SK-N-SH treated with all-trans-retinoic acid at 6 μM for 48 hours (cell line): ENCODE measurements around the gene VWDE.

ENCODE experiments used
- ATAC-seq: fragments of 200-7000 bp; cut with Tn5 transposase; 3 replicates; pipeline ENCODE4 v1.9.1; 2020; ENCODE audit warnings: mild to moderate bottlenecking, moderate library complexity
- ARNTL ChIP-seq: fragments of 450-650 bp; formaldehyde crosslinking; IDR thresholded peaks from 2 replicates; pipeline ENCODE4 v1.5.0; 2020; ENCODE audit warnings: low read depth, mild to moderate bottlenecking, moderate library complexity, borderline replicate concordance
- BACH2 ChIP-seq: fragments of 250-450 bp; sonication (Bioruptor Pico); IDR thresholded peaks from 2 replicates; pipeline ENCODE4 v1.9.0; 2021; ENCODE audit warnings: mild to moderate bottlenecking, borderline replicate concordance
- CREB5 ChIP-seq: fragments of 250-450 bp; sonication (Bioruptor Pico); IDR thresholded peaks from 2 replicates; pipeline ENCODE4 v1.5.1; 2020; ENCODE audit warnings: low read depth, mild to moderate bottlenecking, moderate library complexity
- CSDC2 ChIP-seq: fragments of 250-450 bp; sonication (Bioruptor Pico); IDR thresholded peaks from 2 replicates; pipeline ENCODE4 v1.5.0; 2020; ENCODE audit warnings: mild to moderate bottlenecking, moderate library complexity
- CSRNP3 ChIP-seq: fragments of 250-450 bp; sonication (Bioruptor Pico); IDR thresholded peaks from 2 replicates; pipeline ENCODE4 v1.5.1; 2021; ENCODE audit warnings: mild to moderate bottlenecking, moderate library complexity
- ESRRG ChIP-seq: fragments of 250-450 bp; sonication (Bioruptor Pico); IDR thresholded peaks from 2 replicates; pipeline ENCODE4 v1.6.1; 2021; ENCODE audit warnings: mild to moderate bottlenecking
- GLIS3 ChIP-seq: fragments of 250-450 bp; sonication (Bioruptor Pico); IDR thresholded peaks from 2 replicates; pipeline ENCODE4 v1.5.0; 2020; ENCODE audit warnings: mild to moderate bottlenecking, moderate library complexity
- ISL1 ChIP-seq: fragments of 250-450 bp; sonication (Bioruptor Pico); IDR thresholded peaks from 2 replicates; pipeline ENCODE4 v2.1.2; 2022; ENCODE audit warnings: mild to moderate bottlenecking, moderate library complexity
- OSR1 ChIP-seq: fragments of 250-450 bp; sonication (Bioruptor Pico); IDR thresholded peaks from 2 replicates; pipeline ENCODE4 v1.8.0; 2022; ENCODE audit warnings: moderate library complexity, mild to moderate bottlenecking, inconsistent platforms
- PATZ1 ChIP-seq: fragments of 250-450 bp; sonication (Bioruptor Pico); IDR thresholded peaks from 2 replicates; pipeline ENCODE4 v1.8.0; 2020; ENCODE audit warnings: mild to moderate bottlenecking, moderate library complexity, borderline replicate concordance
- POU6F1 ChIP-seq: fragments of 250-450 bp; sonication (Bioruptor Pico); IDR thresholded peaks from 2 replicates; pipeline ENCODE4 v1.8.0; 2021; ENCODE audit warnings: low read depth, mild to moderate bottlenecking, moderate library complexity, borderline replicate concordance
- PPARA ChIP-seq: fragments of 250-450 bp; sonication (Bioruptor Pico); IDR thresholded peaks from 2 replicates; pipeline ENCODE4 v1.5.0; 2020; ENCODE audit warnings: mild to moderate bottlenecking, borderline replicate concordance
- RARB ChIP-seq: fragments of 250-450 bp; sonication (Bioruptor Pico); IDR thresholded peaks from 2 replicates; pipeline ENCODE4 v1.8.0; 2021; ENCODE audit warnings: mild to moderate bottlenecking, moderate library complexity
- TCF4 ChIP-seq: fragments of 250-450 bp; sonication (Bioruptor Pico); IDR thresholded peaks from 2 replicates; pipeline ENCODE4 v1.8.0; 2021; ENCODE audit warnings: mild to moderate bottlenecking, moderate library complexity, borderline replicate concordance
- TOX ChIP-seq: fragments of 250-450 bp; sonication (Bioruptor Pico); IDR thresholded peaks from 2 replicates; pipeline ENCODE4 v1.8.0; 2021; ENCODE audit warnings: mild to moderate bottlenecking, moderate library complexity, borderline replicate concordance
- TSHZ2 ChIP-seq: fragments of 250-450 bp; sonication (Bioruptor Pico); IDR thresholded peaks from 2 replicates; pipeline ENCODE4 v1.5.0; 2020; ENCODE audit warnings: mild to moderate bottlenecking, moderate library complexity
- ZC3H10 ChIP-seq: fragments of 250-450 bp; sonication (Bioruptor Pico); IDR thresholded peaks from 2 replicates; pipeline ENCODE4 v1.5.1; 2021; ENCODE audit warnings: mild to moderate bottlenecking, moderate library complexity
- ZFP3 ChIP-seq: fragments of 250-450 bp; sonication (Bioruptor Pico); IDR thresholded peaks from 2 replicates; pipeline ENCODE4 v1.5.0; 2020; ENCODE audit warnings: mild to moderate bottlenecking, moderate library complexity
- ZFP30 ChIP-seq: fragments of 450-650 bp; formaldehyde crosslinking; IDR thresholded peaks from 2 replicates; pipeline ENCODE4 v1.5.0; 2022; ENCODE audit warnings: mild to moderate bottlenecking, moderate library complexity
- ZNF565 ChIP-seq: fragments of 450-650 bp; formaldehyde crosslinking; conservative IDR thresholded peaks from 2 replicates; pipeline ENCODE4 v1.5.0; 2020; ENCODE audit warnings: low read depth, mild to moderate bottlenecking, moderate library complexity
- ZNF8 ChIP-seq: fragments of 450-650 bp; formaldehyde crosslinking; IDR thresholded peaks from 2 replicates; pipeline ENCODE4 v1.5.0; 2020; ENCODE audit warnings: mild to moderate bottlenecking, moderate library complexity

The VWDE gene

GRCh38 chr7:12357508-12357907 is 46.2 kb downstream of the VWDE start:
- no peak for ATAC-seq
- no peak for TF ChIP-seq ZFP3 (CRISPR knock-in tag)
- no peak for TF ChIP-seq CSDC2 (CRISPR knock-in tag)
- no peak for TF ChIP-seq CREB5 (CRISPR knock-in tag)
- TF ChIP-seq OSR1 (CRISPR knock-in tag) = no peak
- TF ChIP-seq RARB (CRISPR knock-in tag) = no peak
- TF ChIP-seq ZNF8 = no peak

- no peak for TF ChIP-seq CSDC2 (CRISPR knock-in tag)
- no peak for TF ChIP-seq ZNF565
- no peak for TF ChIP-seq TOX (CRISPR knock-in tag)
- no peak for TF ChIP-seq TSHZ2 (CRISPR knock-in tag)
- no peak for TF ChIP-seq OSR1 (CRISPR knock-in tag)
- TF ChIP-seq GLIS3 = no peak
- TF ChIP-seq ESRRG (CRISPR knock-in tag) = no peak
- no peak for TF ChIP-seq BACH2 (CRISPR knock-in tag)
- no peak for TF ChIP-seq PATZ1 (CRISPR knock-in tag)
- no peak for TF ChIP-seq CREB5 (CRISPR knock-in tag)
- TF ChIP-seq ISL1 = no peak
- TF ChIP-seq TCF4 = no peak
- TF ChIP-seq ZFP3 (CRISPR knock-in tag) = no peak
- TF ChIP-seq RARB (CRISPR knock-in tag) = no peak
- TF ChIP-seq POU6F1 (CRISPR knock-in tag) = no peak
- no peak for TF ChIP-seq ZC3H10 (CRISPR knock-in tag)
- TF ChIP-seq ZFP30 (CRISPR knock-in tag) = no peak
- no peak for TF ChIP-seq ARNTL
- ATAC-seq = no peak
Observed at GRCh38 chr7:12351843-12352242, 51.8 kb downstream of the VWDE start.

- TF ChIP-seq CSRNP3 (CRISPR knock-in tag) (no peak), RARB (CRISPR knock-in tag) (no peak), ZFP3 (CRISPR knock-in tag) (no peak), ESRRG (CRISPR knock-in tag) (no peak), ZNF565 (no peak), ARNTL (no peak), PPARA (CRISPR knock-in tag) (no peak), TOX (CRISPR knock-in tag) (no peak), CREB5 (CRISPR knock-in tag) (no peak)
- ATAC-seq = no peak
Observed at GRCh38 chr7:12350971-12351370, 52.7 kb downstream of the VWDE start.
